ENCODE measurements around the gene STK4.
"Not testable (repeated sequence)": the region's sequence is repeated elsewhere in the genome, so short reads cannot be mapped to it uniquely, and the experiment has no call there.

Gene STK4

DNA sequence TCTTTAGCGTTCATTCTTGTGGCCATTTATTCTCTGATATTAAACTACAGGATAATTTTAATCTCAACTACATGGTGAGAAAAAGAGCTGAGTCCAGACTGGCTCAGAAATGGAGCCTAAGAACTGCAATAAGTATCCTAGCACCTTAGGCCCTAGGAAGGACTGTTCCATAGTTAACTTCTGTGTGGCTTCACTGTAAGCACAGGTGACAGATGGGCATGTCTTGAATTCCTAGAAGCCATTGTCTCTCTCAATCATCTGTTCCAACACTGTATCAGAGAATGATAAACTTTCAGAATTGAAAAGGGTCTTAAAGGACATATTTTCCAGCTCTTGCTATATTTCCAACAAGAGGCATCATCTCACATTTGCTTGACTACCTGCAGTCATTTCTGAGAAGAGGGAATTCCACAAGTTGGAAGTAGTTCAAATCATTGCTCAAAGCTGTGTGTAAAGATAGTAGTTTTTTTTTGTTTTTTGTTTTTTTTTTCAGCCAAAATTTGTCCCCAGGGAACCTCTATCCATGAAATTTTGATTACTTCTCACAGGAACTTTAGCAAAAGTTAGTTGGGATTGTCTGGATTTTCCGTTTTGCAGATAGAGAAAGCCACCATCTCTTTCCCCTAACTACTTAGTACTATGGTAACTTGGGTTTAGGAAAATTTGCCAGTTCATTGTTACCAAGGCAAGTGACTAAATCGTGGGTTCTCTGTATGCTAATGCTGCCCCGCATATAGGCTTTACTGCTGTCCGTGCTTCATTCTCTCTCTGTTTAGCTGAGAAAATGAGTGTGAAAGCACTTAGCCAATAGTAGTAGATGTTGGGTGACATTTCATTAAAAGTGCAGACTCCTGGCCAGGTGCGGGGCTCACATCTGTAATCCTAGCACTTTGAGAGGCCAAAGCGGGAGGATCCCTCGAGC, 87.4 kb downstream of the STK4 start:
- DNase-seq (ENCODE audit: low spot score) = no peak

DNA sequence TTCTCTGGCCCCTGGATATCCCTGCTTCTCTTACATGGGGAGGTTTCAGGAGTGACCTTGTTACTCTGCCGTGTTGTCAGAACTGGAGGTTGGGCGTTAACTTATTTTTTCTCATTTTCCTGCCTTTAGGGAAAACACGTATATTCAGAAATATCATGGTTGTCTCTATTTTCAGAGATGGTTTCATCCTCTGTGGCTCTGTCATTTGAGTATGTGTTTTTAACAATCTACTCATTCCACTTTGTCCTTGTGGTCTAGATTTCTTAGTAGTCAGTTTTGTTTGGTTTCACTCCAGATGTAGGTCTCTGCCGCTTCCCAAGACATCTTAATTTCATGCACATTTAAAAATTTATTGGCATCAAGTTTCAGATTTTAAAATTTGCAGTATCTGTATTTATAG, 88.7 kb downstream of the STK4 start:
- no peak for DNase-seq (ENCODE audit: low spot score)

DNA sequence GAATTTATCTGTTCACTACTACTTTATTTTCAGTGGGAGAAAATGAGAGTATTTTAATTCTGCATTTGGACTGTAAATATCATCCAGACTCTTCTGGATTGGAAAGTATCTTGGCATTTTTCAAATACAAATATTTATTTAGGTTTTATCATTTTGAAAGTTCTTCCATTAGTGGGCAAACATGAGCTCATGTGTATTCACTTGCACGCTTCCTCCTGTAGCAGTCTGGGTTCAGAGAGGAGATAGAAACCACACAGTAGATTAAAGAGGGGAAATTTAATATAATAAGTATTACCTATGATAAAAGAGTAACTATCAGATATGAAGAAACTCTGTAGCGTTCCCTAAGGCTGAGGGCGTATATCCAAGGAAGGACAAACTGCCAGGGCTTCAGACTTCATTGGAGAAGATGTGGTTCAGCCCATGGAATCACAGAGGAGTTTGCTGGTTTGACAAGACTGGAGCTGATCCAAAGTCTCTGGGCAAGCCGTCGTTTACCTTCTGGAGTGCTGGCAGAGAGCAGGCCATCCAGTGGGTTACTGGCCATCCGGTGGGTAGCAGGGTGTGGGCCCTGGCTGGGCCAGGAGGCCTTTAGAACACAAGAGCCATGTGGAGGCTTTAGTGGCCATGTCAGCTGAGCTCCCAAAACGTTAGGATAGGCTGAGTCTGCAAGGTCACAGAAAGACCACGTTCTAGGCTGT, 90.3 kb downstream of the STK4 start:
- no peak for DNase-seq (ENCODE audit: low spot score)

DNA sequence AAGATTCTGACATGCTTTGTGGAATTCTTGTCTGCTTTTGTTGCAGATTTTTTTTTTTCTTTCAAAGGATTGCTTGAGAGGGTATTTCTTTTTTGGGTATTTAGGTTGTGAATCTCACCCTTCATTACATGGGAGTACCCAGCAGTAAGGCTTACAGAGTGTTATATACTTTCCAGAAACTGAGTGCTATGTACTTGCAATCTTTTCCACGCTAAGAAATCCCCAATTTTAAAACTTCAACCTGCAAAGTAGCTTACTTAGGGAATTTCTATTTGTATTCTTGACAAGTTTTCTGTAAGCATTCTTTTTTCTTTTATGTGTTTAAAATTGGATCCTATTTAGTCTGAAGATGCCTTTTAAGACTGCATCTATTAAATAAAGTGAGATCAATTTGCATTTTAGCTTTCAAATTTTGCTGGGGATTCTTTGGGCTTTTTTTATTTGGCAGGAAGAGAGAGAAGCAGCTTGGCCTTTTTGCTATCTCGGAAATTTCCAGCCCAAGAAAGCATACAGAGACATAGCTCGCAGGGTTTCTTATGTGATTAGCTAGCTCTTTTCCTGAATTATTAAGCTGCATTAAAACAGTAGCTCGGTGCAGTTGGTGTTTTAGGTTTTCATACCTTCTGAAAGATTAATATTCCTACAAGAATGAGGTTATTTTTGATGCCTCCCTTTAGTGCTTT, 92.0 kb downstream of the STK4 start:
- DNase-seq (ENCODE audit: low spot score) = no peak

DNA sequence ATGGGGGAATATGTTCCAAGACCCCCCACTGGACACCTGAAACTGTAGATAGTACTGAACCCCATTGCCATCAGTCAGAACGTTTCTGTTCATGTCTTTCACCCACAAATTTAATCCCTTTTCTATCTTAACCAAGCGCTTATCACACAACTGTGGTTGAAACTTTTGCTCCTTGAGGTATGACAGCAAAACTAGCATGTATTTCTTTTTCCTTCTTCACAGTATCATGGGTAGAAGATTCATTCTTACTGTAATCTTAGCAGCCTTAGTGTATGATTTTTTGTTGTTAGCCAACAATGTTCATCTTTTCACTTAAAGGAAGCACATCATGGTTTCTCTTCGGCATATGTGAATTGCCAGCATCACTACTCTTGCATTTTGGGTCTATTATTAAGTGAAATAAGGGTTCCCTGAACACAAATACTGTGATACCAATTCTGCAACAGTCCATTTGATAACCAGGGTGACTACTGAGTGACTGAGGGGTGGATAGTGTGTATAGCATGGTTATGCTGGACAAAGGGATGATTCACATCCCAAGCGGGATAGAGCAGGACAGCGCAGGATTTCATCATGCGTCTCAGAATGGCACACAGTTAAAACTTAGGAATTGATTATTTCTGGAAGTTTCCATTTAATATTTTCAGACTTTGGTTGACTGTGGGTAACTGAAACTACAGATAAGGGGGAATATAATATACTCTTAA, 92.9 kb downstream of the STK4 start:
- DNase-seq (ENCODE audit: low spot score) = no peak

DNA sequence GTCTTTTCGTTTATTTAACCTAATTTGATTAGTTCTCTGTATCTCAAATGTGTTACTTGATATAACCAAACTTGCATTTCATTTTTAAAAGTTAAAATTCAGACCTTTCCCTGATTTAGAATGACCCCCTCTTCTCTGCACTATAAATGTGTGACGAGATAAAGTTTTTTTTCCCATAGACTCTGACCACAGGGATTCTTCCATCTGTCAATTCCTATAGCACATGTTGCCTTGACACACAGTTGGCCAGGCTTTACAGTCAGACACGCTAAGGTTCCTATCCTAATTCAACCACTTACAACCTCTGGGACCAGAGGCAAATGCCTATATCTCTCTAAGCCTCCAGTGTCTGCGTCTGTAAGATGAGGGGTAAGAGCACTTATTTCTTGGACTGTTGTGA, 94.0 kb downstream of the STK4 start:
- DNase-seq (ENCODE audit: low spot score) = no peak

DNA sequence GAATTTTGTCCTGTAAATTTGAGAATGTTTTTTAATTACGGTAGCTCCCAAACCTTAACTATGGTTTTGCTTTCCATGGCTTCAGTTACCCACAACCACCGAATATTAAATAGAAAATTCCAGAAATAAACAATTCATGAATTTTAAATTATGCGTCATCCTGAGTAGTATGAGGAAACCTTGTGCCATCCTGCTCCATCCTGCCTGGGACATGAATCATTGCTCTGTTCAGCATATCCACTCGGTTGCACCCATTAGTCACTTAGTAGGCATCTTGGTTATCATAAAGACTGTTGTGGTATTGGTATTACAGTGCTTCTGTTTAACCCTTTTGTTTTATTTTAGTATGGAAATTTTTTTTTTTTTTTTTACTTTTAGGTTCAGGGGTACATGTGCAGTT, 94.9 kb downstream of the STK4 start:
- DNase-seq (ENCODE audit: low spot score) = no peak

DNA sequence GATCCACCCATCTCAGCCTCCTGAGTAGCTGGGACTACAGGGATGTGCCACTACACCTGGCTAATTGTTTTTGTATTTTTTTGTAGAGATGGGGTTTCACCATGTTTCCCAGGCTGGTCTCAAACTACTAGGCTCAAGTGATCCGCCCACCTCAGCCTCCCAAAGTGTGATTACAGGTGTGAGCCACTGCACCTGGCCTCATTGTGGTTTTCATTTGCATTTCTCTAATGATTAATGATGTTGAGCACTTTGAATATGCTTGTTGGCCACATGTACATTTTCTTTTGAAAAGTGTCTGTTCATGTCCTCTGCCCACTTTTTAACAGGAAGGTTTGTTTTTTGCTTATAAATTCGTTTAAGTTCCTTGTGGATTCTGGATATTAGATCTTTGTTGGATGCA, 96.8 kb downstream of the STK4 start:
- not testable (repeated sequence) for DNase-seq (ENCODE audit: low spot score)

DNA sequence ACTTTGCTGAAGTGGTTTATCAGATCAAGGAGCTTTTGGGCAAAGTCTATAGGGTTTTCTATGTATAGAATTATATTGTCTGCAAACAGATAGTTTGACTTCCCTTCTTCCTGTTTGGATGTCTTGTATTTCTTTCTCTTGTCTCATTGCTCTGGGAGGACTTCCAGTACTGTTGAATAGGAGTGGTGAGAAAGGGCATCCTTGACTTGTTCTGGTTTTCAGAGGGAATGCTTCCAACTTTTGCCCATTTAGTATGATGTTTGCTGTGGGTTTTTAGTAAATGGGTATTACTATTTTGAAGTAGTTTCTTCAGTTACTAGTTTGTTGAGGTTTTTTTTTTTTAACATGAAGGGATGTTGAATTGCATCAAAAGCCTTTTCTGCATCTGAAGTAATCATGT, 98.5 kb downstream of the STK4 start:
- DNase-seq (ENCODE audit: low spot score) = no peak

DNA sequence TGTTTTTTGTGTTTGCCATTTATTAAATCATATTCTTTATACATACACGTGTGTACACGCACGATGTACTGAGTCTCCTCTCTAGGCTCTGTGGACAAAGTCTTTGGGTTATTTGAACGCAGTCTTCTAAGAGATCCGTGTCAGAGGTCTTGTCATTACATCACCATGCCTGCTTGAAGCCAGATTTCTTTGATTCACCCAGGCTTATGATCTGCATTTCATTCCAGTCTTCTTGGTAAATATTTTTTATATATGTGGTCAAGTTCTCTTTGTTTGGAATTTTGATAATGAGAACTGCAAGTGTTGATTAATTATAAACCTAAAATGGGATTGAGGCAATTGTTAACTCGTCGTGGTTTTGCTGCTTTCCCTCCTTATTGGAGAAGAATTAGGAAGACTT, 100.1 kb downstream of the STK4 start:
- DNase-seq (ENCODE audit: low spot score) = no peak

DNA sequence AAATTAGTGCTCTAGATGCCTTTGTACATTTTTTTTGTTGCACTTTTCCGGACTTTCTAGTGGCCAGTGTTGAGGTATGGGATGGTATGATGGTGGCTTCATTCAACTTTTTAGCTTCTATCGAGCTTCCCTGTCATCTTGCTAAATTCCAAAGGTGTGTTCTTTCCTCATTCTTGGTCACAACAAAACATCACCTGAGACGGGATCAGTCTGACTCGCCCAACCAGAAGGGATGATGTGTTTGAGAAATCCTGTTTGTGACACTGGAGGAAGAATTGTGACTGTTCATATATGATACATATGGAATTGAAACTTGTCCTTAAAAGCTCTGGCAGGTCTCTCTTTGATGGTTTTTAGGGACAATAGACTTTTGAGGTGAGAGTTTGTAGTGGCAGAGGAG, 100.8 kb downstream of the STK4 start:
- DNase-seq (ENCODE audit: low spot score) = no peak

DNA sequence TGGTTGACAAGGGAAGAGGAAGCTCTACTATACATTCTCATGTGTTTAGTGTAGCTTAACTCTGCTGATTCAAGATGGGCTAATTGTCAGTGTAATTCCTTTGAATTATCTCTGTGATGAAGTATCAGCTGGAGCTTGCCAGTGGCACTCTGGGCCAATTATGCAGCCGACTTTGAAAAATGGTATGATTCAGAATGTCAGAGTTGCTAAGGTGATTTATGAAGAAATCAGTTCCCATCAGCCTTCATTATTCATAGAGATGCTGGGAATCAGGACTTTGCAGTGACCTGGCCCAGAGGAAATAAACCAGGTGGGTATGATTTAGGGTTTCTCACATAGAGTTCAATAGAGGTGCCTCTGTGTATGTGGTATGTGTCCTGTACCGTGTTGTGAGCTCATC, 101.2 kb downstream of the STK4 start:
- no peak for DNase-seq (ENCODE audit: low spot score)

DNA sequence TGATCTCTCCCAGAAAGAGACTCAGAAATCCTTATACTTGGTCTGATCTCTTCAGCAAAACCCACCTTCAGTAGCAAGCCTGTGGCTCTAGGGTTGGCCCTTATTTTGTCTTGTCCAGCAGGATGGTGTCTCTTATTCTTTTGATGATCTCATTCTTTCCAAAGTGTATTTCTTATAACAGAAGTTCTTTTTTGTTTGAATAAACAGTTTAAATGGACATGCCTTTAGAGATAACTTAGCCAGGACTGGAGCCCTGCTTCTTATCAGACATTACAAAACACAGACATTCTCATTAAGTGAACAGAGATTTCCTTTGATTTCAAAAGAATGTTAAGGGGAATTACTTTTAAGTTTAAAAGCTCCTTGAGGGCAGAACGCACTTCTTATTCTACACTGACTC, 102.9 kb downstream of the STK4 start:
- DNase-seq (ENCODE audit: low spot score) = no peak

DNA sequence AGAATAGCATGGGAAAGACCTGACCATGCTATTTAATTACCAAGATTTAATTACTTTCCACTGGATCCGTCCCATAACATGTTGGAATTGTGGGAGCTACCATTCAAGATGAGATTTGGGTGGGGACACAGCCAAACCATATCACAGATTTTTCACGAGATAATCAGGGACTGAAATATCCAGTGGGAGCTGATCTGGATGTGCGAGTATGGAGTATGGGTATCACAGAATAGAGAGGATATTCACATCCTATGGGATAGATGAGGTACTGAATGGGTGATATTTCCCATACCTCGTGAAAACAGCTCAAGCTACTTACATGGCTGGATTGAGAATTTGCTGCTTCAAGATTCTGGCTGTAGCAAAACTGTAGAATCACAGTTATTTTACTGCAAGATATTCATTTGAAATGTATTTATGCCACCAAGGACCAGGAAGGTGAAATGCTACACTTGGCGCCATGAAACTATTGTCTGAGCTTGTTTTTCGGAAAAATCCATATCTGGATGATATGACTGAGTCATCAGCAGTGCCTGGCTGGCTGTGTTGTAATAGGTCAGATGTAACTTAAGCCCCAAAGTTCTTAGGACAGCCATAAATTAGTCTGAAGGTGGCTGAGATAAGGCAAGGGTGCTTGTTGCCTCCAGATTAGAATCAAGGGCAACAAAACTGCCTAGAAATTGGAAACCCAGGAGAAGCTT, 104.8 kb downstream of the STK4 start:
- DNase-seq (ENCODE audit: low spot score) = no peak

DNA sequence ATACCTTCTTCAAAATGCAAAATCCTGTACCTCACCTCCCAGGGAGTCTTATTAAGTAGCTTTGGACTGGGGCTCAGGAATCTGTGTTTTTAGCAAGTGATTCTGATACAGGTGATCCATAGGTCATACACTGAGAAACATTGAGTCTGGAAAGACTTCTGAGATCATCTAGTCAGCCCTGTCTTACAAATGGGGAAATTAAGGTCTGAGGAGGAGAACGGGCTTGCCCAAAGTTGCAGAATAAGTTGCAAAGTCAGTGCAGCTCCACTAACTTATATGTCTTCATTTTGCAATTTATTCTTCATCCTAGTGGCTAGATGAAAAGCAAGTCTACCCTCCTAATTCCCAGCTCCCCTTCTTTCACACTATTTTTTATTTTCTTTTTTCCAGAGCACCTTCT, 105.8 kb downstream of the STK4 start:
- no peak for DNase-seq (ENCODE audit: low spot score)

DNA sequence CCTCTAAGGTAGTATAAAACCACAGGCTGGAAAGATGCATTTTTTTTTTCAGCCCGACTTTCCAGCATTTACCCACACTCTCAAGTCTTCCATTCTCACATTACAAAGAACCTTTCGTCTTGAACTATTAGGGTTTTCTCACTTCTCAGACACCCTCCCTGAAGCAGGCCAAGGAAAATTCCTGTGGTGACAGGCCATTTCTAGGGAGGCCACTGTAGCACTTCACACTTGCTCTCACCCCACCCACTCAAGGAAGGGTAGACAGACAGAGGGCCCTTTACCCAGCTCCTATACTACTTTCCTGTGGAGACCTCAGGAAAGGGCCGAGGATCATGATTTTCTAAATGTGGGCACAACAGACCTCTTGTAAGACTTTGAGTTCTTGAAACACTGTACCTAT, 106.9 kb downstream of the STK4 start:
- DNase-seq (ENCODE audit: low spot score) = no peak

DNA sequence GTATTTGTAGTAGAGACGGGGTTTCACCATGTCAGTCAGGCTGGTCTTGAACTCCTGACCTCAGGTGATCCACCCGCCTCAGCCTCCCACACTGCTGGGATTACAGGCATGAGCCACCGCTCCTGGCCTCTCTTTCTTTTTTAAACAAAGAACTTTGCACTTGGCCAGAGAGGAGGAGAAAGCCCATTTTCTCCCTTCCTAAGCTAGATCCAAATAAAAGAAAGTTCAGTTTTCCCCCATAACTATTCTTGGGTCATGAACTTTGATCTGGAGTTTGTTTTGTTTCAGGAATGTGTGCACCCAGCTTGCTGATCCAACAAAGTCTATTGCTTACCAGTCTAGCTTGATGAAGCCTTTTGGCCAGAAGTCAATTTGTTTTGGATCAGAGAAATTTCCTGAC, 111.2 kb downstream of the STK4 start:
- no peak for DNase-seq (ENCODE audit: low spot score)

DNA sequence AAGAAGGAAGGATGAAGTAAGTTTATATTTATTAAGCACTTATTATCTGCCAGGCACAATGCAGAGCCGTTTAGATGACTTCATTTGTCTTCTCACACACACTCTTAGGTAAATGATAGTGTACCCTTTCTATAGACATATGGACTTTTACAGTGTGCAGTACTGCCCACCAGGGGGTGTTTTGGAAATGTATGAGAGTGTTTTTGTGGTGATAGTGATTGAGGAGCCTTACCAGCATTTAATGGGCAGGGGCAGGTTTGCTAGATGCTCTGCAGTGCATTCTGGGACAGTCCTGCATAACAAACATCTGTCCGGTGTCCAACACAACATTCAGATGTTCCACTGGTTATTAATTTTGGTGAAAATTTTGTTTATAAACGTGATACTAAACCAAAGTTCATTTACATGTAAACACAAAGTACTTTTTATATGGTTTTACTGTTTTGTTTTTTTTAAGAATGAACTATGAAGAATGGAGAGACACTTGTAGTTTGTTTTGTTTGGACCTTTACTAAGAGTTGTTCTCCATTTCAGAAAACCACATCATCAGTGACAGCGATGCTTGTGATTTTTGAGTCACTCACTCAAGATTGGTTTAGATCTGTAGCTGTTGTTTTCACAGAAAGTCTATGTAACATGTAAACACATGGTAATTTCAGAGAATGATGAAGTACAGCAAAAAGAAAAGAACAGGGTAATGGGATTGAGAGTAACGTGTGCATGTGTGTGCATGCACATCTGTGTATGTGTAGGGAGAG, 114.7 kb downstream of the STK4 start:
- DNase-seq (ENCODE audit: low spot score) = no peak

DNA sequence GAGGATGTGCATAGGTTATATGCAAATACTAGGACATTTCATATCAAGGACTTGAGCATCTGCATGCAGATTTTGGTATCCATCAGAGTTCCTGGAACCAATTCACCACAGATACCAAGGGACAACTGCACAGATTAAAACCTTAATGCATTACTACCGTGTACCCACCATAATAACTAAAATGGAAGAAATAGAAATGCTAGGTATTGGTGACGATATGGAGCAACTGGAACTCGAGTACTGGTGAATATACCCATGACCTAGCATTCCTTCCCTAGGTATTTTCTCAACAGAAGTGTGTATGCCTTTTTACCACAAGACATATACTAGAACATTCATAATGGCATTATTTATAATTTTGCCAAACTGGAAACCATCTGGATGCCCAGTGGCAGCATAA, 116.2 kb downstream of the STK4 start:
- no peak for DNase-seq (ENCODE audit: low spot score)

DNA sequence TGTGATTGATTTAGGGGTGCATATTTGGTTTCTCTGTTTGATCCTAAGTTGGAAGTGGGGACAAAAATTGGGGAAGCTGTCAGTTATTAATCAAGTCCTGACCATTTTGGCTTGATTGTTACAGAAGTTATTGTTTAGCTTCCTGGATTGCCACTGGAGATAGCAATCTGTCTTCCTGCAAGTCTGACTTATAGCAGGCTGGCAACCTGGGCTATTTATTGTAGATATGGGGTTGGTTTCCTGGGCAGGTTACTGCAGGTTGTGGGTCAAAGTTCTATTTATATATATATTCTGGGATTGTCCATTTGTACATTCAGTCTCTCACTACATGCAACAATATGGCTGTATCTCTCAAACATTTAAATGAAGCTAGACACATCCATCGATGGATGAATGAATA, 116.8 kb downstream of the STK4 start:
- no peak for DNase-seq (ENCODE audit: low spot score)

DNA sequence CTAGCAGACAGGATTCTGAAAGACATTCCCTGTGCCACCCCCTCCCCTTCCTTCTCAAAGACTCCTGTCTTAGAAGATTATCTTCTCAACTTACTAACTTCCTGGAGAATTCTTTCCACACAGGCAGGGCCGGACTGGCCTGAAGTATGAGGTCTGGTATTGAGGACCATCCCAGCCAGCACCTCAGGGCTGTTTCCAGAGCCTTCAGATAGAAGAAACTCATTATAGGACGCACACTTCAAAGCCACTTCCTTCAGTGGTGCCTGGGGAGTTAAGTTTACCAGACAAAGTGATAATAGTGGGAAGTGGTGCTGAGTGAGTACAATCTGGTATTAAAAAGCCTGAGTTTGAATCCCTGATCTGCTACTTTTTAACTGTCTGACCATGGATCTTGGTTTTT, 119.0 kb downstream of the STK4 start:
- DNase-seq (ENCODE audit: low spot score) = no peak
